H7 (cell line): ENCODE data around the gene BCL2L14. TPM values are rescaled to one million over a fixed set of nuclear protein-coding genes. Genes with fewer than 3 reads are reported as not detected.

Experiments
- DNase-seq: peaks from one replicate; pipeline ENCODE4 v3.0.0; 2012
- H3K27me3 ChIP-seq: 2 replicates; pipeline ENCODE4 v1.6.0; 2011; ENCODE audit warnings: mild to moderate bottlenecking, low read length; ENCODE audit not compliant: control insufficient read depth, insufficient read depth
- H3K36me3 ChIP-seq: replicated peaks from 2 replicates; pipeline ENCODE4 v1.5.1; 2011; ENCODE audit warnings: low read length; ENCODE audit not compliant: control insufficient read depth, insufficient read depth
- H3K4me3 ChIP-seq: 2 replicates; pipeline ENCODE4 v1.5.1; 2011; ENCODE audit warnings: low read depth, mild to moderate bottlenecking, control low read depth, low read length, moderate library complexity; ENCODE audit not compliant: insufficient read depth
- total RNA-seq: library from RNA; depleted of rRNA; stranded (reverse); fragments of >200 nt; shearing (Covaris generic); gene quantifications from 2 replicates; pipeline ENCODE4 v1.2.3, GENCODE V29; 2014; rRNA removed

Gene BCL2L14
- total RNA-seq, 1 experiment from 2014 or later, result 1.9 TPM

GRCh38 chr12:12147111-12147510 lies 76.4 kb downstream of the BCL2L14 start:
- peaks cover 8% of the 10 kb centered on the region for H3K36me3 ChIP-seq
- no peak overlapping the region for H3K4me3 ChIP-seq
- no peak for DNase-seq
- H3K27me3 ChIP-seq, result no peaks in the 10 kb centered on the region

Other genes with a start within 250 kb of the BCL2L14 start
- 44.6 and 48.0 TPM in 2 replicates for gene LRP6, start 196.1 kb downstream of the BCL2L14 start, total RNA-seq